Testis (tissue), 2 donors: ENCODE results near the gene CD9.

Source experiments
- POLR2A ChIP-seq: fragments of 450-650 bp; IDR thresholded peaks from one replicate; pipeline ENCODE4 v1.6.1; 2017; ENCODE audit warnings: antibody characterized with exemption, mild to moderate bottlenecking, moderate library complexity
- TF ChIP-seq, protein P1 (sequence below), 3 experiments: fragments of 450-650 bp in 2 of 3; fragments of 200-600 bp in 1 of 3; sonication (generic) in 1 of 3; IDR thresholded peaks; one replicate each; pipeline ENCODE4 v1.5.1; 2016 to 2019; ENCODE audit warnings: antibody characterized with exemption in 3 of 3, mild to moderate bottlenecking in 2 of 3, moderate library complexity in 1 of 3

DNA sequence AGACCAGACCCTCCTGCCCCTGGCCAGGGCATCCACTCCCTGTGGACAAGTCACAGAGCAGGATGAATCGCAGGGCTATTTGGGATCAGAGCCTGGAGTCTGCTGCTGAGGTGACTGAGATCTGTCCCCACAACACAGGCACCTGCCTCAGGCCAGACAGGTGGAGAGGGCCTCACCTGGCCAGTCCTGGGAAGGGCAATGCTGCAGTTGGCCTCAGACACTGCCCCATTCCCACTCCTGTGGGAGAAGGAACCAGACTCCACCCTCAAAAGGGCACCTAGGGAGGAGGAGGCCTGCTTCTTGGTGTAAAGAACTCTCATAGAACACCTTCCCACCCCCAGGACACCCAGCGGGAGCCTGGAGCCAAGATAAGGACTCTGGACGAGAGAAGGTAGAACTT is 62.0 kb downstream of the CD9 start:
- TF ChIP-seq, protein P1, sequence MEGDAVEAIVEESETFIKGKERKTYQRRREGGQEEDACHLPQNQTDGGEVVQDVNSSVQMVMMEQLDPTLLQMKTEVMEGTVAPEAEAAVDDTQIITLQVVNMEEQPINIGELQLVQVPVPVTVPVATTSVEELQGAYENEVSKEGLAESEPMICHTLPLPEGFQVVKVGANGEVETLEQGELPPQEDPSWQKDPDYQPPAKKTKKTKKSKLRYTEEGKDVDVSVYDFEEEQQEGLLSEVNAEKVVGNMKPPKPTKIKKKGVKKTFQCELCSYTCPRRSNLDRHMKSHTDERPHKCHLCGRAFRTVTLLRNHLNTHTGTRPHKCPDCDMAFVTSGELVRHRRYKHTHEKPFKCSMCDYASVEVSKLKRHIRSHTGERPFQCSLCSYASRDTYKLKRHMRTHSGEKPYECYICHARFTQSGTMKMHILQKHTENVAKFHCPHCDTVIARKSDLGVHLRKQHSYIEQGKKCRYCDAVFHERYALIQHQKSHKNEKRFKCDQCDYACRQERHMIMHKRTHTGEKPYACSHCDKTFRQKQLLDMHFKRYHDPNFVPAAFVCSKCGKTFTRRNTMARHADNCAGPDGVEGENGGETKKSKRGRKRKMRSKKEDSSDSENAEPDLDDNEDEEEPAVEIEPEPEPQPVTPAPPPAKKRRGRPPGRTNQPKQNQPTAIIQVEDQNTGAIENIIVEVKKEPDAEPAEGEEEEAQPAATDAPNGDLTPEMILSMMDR (IDR thresholded peaks at IDR 0.05), result no peak
- TF ChIP-seq POLR2A, result no peak
